Right hindlimb (tissue), 1 donor: ENCODE results near the gene S100PBP.

Source experiments
- DNase-seq: peaks from one replicate; pipeline ENCODE4 v3.0.0-alpha.2; 2018

S100PBP gene

GRCh38 chr1:32830092-32830852 lies 12.8 kb downstream of the S100PBP start:
- no peak for DNase-seq

- DNase-seq, result no peak
Observed at GRCh38 chr1:32831878-32832277, 14.4 kb downstream of the S100PBP start.

GRCh38 chr1:32848354-32849063 lies 31.1 kb downstream of the S100PBP start:
- DNase-seq, result no peak

- no peak for DNase-seq
Observed at GRCh38 chr1:32855861-32856617, 38.6 kb downstream of the S100PBP start.

GRCh38 chr1:32858136-32858535 lies 40.7 kb downstream of the S100PBP start:
- no peak for DNase-seq

GRCh38 chr1:32858791-32859190 lies 41.3 kb downstream of the S100PBP start:
- DNase-seq, result no peak

- DNase-seq, result no peak
Observed at GRCh38 chr1:32859915-32860314, 42.5 kb downstream of the S100PBP start.

GRCh38 chr1:32860566-32860965 lies 43.1 kb downstream of the S100PBP start:
- DNase-seq, result no peak

GRCh38 chr1:32861904-32862695 lies 44.6 kb downstream of the S100PBP start:
- DNase-seq, result no peak

- no peak for DNase-seq
Observed at GRCh38 chr1:32863218-32863880, 45.9 kb downstream of the S100PBP start.

- DNase-seq, result no peak
Observed at GRCh38 chr1:32863881-32864245, 46.4 kb downstream of the S100PBP start.

- DNase-seq, result no peak
Observed at GRCh38 chr1:32864375-32865019, 47.0 kb downstream of the S100PBP start.

- DNase-seq, result no peak
Observed at GRCh38 chr1:32865639-32866405, 48.4 kb downstream of the S100PBP start.

GRCh38 chr1:32867151-32867550 lies 49.7 kb downstream of the S100PBP start:
- DNase-seq, result no peak

- no peak for DNase-seq
Observed at GRCh38 chr1:32867671-32868070, 50.2 kb downstream of the S100PBP start.

GRCh38 chr1:32868085-32868484 lies 50.6 kb downstream of the S100PBP start:
- DNase-seq, result no peak

GRCh38 chr1:32868806-32869455 lies 51.5 kb downstream of the S100PBP start:
- DNase-seq, result no peak

- DNase-seq, result peak; percentile 43
Observed at GRCh38 chr1:32869923-32870614, 52.6 kb downstream of the S100PBP start.

- peak; percentile 79 for DNase-seq
Observed at GRCh38 chr1:32870615-32871363, 53.3 kb downstream of the S100PBP start, which contains the start of gene FNDC5. TSS of gene FNDC5 (minus strand) at chr1:32870912.
